HG02571 (cell line): ENCODE measurements around the gene PRKCE.

ENCODE experiments used
- ATAC-seq: cut with Tn5 transposase; IDR thresholded peaks from one replicate; pipeline ENCODE4 v1.9.1; 2021; ENCODE audit warnings: mild to moderate bottlenecking, moderate library complexity; ENCODE audit not compliant: unreplicated experiment

PRKCE gene

DNA sequence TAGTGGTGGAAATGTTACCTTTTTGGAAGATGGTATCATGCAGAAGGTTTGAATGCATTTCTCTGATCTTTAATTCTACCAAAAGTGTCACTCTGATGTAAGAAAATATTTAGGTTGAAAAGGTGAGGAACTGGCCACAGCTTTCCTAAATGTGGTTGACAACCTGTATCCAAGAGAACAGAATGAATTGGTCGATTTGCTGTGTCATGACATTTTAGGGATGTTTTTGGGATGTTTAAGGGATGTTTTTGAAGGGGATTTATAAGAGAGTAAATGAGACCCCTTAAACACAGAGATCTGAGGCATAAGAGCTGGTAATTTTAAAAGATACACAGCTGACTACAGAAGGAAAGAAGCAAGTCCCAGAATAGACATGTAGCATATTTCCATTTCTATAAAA, 375.0 kb downstream of the PRKCE start:
- ATAC-seq = no peak

GRCh38 chr2:46029332-46029811, 377.9 kb downstream of the PRKCE start:
- ATAC-seq = no peak

DNA sequence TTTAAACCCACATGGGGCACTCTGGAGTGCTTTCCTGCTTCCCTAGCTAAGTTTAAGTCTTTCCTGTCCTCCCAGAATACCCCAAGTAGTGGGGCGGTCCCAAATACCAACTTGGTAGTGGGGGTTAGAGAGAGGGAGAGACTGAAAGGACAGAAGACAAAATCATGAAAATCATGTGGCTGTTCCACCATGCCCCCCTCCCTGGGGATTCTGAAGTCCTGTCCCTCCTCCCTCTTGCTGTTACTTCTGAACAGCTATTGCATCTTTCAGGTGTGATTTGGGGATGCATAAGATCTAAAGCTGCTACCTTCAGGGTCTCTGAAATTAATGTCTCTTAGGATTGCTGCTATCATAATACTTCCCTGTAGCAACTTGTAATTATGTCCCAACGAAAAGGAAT, 378.9 kb downstream of the PRKCE start:
- ATAC-seq = no peak

GRCh38 chr2:46032161-46032813, 380.8 kb downstream of the PRKCE start:
- no peak for ATAC-seq

DNA sequence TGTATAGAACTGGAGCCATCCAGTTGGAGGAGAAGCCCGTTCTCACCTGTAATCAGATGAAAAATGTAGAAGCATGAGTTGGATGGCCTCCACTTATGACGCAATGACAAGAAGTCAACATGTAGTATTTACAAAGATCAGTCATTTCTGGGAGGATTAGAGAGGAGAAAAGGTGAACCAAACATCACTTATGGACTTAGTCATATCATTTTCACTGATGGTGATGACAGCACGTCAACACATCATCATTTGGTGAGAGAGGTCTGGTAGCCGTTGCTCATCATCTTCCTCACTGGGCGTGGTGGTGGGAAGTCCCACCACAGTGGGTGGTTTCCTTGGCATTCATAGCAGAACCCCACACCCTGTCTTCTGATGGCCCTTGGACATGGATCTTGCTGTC, 381.5 kb downstream of the PRKCE start:
- ATAC-seq = no peak

- ATAC-seq = no peak
These were observed 383.1 kb downstream of the PRKCE start for GRCh38 chr2:46034535-46034934.

DNA sequence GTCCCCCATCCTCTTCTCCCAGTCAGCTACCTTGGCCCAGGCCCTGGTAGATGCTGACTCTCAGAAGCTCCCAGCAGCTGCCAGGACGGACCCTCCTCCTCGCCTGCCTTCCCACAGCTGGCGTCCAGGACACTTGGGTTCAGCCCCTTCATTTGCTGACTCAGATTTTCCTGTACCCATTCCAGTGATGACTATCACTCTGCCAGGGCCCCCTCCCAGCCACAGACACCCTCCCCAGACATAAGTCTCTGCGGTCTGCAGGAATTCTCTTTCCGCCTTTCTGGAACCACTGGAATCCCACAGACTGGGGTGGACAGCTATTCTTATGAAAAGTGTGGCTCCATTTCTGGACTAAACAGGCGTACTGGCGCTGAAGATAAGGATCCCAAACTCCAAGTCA, 385.5 kb downstream of the PRKCE start:
- no peak for ATAC-seq

DNA sequence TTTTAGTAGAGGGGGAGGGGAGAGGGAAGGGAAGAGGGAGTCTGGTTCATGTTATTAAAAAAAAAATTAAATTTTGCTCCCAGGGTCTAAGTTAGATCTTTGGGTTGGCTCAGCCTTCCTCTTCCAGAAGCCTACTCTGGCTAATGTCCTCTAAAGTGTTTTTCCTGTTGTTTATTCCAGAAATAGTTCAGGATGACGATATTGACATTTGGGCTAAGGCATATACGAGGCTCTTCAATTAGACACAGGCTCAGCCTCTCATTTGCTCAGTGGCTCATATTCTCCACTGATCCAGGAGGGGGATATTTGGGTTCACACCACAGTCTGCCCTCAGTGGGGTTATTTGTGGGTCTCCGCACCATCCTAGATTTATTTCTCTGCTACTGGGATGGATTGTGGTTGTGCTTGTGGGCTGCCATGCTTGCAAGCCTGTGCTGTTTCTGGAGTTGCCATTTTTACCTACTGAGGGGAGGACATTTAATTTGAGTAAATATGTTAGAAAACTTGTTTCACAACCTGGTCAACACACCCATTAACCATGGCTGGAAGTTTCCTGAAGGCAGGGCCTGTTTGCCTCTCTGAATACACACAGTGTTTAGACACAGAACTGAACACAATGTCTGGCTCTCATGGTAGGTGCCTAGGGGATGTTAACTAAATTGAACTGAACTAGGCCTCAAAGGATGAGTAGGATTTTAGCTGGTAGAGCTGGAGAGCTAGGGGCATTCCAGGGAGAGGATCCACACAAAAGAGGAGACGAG, 388.2 kb downstream of the PRKCE start:
- ATAC-seq = no peak

GRCh38 chr2:46040563-46041155, 389.2 kb downstream of the PRKCE start:
- ATAC-seq = no peak

GRCh38 chr2:46041434-46041833, 390.0 kb downstream of the PRKCE start:
- no peak for ATAC-seq

- ATAC-seq = no peak
These were observed 390.7 kb downstream of the PRKCE start for GRCh38 chr2:46042207-46042637.

DNA sequence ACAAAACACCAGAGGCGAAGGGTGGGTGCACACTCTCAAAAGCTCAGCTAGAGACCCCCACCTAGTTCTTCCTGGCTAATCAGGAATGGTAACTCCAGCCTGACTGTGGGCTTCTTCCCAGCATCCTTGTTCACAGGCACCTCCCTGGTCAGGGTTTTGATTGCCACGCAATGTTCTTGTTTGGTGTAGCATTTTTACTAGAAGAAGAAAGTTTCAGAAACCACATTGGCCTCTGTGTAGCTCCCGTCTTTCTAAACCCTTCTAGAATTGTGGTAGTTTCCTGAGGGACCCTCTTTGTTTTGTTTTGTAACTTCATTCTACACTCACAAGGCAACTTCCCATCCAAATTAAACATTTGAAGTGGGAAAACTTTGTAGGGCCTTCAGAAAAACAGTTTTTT, 391.2 kb downstream of the PRKCE start:
- ATAC-seq = no peak

GRCh38 chr2:46045888-46046287, 394.4 kb downstream of the PRKCE start:
- ATAC-seq = no peak

GRCh38 chr2:46047290-46047689, 395.8 kb downstream of the PRKCE start:
- ATAC-seq = no peak

- no peak for ATAC-seq
These were observed 397.2 kb downstream of the PRKCE start for GRCh38 chr2:46048693-46049092.

DNA sequence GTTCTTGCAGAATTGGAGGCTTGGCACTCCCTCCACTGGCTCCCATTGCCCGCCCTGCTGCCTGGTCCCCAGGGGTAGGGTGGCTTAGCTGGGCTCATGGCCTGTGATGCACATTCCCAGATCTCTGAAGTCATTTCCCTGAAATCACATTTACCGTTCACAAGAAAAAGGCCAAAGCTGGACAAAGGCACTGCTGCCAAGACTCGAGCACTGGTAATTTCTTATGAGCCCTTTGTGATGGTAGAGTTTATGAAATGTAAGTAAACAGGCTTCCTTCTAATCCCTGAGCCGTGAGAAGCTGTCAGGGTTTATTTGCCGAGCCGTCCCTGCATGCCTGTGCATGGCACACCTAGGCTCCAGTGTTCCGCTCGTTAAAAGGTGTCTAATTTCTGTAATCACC, 398.6 kb downstream of the PRKCE start:
- ATAC-seq = no peak

DNA sequence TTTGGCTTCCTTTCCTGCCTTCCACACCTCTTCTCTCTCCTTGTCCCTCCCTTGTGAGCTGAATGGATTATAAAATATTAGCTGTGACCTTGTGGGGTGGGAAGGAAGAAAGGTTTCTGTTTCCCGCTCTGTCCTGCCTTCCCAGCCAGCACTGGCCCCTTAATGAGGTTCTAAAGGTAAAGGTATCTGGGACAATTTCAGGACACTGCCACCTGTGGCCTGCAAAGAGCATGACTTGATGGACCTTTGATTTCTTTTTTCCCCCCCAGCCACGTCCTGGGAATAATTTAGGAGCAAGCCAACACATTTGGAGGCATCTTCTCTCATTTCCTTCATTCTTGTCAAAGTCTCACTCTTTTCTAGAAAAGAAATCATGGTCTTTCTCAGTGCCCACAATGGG, 399.0 kb downstream of the PRKCE start:
- ATAC-seq = no peak

DNA sequence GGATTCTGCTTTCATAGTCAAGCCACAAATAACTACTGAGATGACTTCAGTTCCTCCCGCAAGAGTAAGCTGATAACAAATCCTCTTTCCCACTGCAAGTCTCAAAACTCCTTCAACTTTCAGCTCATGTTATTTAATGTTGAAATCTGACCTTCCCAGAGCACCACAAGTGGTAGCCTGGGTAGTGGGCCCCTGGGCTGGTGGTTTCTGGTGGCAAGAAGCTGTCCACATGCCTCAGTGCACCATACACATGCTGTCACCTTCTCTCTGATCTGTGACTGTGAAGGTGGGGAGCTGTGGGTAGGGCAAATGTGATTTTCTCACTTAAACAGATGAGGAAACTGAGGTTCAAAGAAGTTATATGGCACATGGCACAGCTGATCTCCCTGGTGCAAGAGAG, 399.6 kb downstream of the PRKCE start:
- no peak for ATAC-seq

DNA sequence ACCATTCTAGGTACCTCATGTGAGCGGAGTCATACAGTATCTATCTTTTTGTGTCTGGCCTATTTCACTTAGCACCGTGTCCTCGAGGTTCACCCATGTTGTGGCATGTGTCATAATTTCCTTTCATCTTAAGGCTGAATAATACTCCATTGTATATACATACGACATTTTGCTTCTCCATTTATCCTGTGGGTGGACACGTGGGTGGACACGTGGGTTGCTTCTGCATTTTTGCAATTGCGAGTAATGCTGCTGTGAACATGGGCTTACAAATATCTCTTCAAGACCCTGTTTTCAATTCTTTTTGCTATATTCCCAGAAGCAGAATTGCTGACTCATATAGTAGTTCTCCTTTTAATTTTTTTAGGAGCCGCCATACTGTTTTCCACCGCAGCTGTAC, 402.1 kb downstream of the PRKCE start:
- no peak for ATAC-seq

DNA sequence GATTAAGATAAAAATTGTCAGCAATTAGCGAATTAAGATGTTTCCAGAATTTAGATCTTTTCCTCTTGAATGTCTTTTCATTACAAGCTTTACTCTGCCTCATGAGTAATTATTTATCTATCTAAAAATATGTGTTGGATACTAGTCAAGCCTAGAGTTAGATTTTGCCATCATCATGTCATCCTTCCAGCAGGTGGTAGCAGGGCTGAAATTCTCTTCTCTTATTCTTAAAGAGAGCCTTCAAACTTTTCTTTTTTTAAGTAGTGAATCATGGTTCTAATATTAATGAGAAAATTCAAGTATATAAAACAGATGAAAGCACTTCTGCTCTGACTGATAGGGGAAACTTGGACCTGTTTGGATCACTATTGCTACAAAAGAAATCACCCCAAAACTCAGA, 405.1 kb downstream of the PRKCE start:
- no peak for ATAC-seq

- ATAC-seq = no peak
These were observed 406.7 kb downstream of the PRKCE start for GRCh38 chr2:46058140-46058539.
